ENCODE data around the gene GGN. TPM values are rescaled to one million over a fixed set of nuclear protein-coding genes. Genes with fewer than 3 reads are reported as not detected.
"Not testable (repeated sequence)": the region's sequence is repeated elsewhere in the genome, so short reads cannot be mapped to it uniquely, and the experiment has no call there.

Gene GGN
- total RNA-seq, 4 donors from 2014 or later = 0.82 TPM; not detected in 3

DNA sequence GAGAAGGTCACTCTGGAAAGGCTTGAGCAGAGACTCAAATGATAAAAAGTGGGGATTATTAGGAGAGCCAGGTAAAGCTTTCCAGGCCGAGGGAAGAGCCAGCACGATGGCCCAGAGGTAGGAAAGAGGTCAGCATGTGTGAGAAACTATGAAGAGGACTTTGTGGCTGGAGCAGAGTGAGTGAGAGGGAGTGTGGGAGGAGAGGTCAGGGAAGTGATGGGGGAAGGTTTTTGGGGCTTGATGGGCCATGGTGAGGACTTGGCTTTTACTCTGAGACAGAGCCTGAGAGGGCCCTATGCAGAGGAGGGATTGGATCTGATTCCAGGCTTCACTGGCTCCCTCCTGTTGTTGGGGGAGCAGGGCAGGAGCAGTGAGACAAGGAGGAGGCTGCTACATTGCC lies 46.9 kb downstream of the GGN start:
- Histone ChIP-seq H3K36me3 (no peaks in the 10 kb centered on the region), H3K4me3 (no peak overlapping the region), H3K27me3 (no peaks in the 10 kb centered on the region), H3K27ac (no peak overlapping the region), H3K4me1 (peaks cover 0 to 6% of the 10 kb centered on the region in 2 donors), H3K9me3 (no peaks in the 10 kb centered on the region)
- DNase-seq = no peak
- TF ChIP-seq POLR2A (IDR thresholded peaks at IDR 0.05) = no peak
- TF ChIP-seq, protein P1, sequence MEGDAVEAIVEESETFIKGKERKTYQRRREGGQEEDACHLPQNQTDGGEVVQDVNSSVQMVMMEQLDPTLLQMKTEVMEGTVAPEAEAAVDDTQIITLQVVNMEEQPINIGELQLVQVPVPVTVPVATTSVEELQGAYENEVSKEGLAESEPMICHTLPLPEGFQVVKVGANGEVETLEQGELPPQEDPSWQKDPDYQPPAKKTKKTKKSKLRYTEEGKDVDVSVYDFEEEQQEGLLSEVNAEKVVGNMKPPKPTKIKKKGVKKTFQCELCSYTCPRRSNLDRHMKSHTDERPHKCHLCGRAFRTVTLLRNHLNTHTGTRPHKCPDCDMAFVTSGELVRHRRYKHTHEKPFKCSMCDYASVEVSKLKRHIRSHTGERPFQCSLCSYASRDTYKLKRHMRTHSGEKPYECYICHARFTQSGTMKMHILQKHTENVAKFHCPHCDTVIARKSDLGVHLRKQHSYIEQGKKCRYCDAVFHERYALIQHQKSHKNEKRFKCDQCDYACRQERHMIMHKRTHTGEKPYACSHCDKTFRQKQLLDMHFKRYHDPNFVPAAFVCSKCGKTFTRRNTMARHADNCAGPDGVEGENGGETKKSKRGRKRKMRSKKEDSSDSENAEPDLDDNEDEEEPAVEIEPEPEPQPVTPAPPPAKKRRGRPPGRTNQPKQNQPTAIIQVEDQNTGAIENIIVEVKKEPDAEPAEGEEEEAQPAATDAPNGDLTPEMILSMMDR (IDR thresholded peaks at IDR 0.05) = no peak
- intact Hi-C loops (cut with DNase I; ENCODE audit: low total_unique reads) = no loop called here

DNA sequence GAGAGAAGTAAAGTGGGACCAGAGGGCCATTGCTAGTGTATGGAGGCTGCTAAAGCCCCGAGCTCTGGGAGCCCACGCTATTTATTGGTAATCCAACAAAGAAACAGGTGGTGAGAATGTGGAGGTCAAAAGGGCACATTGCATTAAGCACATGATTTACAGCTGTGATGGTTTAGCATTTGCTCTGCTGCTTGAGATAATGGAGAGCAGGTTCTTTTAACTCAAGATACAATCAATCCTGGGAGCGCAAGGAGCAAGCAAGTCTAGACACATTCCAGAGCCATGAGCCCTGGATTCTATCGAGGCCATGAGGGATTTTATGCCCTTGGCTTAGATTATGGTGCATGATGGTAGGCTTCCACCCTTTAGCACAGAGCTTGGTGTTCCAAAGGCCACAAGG lies 48.8 kb downstream of the GGN start:
- H3K36me3 ChIP-seq, H3K4me3 ChIP-seq, H3K4me1 ChIP-seq, DNase-seq, H3K27ac ChIP-seq, H3K27me3 ChIP-seq, H3K9me3 ChIP-seq: not testable (repeated sequence)
- intact Hi-C loops (cut with DNase I; ENCODE audit: low total_unique reads) = loop anchor here (5.0 kb wide), 1 partner anchor 33 kb away; the partner anchor contains the start of gene PSMD8

GRCh38 chr19:38337360-38337653 lies 50.5 kb downstream of the GGN start:
- Histone ChIP-seq H3K9me3 (no peaks in the 10 kb centered on the region), H3K27ac (peak overlapping the region in 1 of 2 donors; percentile 96), H3K27me3 (no peaks in the 10 kb centered on the region), H3K4me3 (peak overlapping the region; percentile 62 to 69), H3K36me3 (no peaks in the 10 kb centered on the region), H3K4me1 (peaks cover 0 to 6% of the 10 kb centered on the region in 2 donors)
- intact Hi-C loops (cut with DNase I; ENCODE audit: low total_unique reads) = loop anchor here (5.0 kb wide), 1 partner anchor 35 kb away; the partner anchor contains the start of gene PSMD8
- TF ChIP-seq, protein P1 (IDR thresholded peaks at IDR 0.05) = no peak
- no peak for TF ChIP-seq POLR2A (IDR thresholded peaks at IDR 0.05)
- no peak for DNase-seq

- H3K27ac ChIP-seq = peak overlapping the region; percentile 95 to 96
- no peaks in the 10 kb centered on the region for H3K27me3 ChIP-seq
- peaks cover 0 to 6% of the 10 kb centered on the region in 2 donors for H3K4me1 ChIP-seq
- H3K4me3 ChIP-seq = peak overlapping the region; percentile 62 to 69
- no peaks in the 10 kb centered on the region for H3K36me3 ChIP-seq
- DNase-seq = peak; percentile 95 to 96
- no peaks in the 10 kb centered on the region for H3K9me3 ChIP-seq
- intact Hi-C loops (cut with DNase I; ENCODE audit: low total_unique reads) = loop anchor here (5.0 kb wide), 1 partner anchor 36 kb away; the partner anchor contains the start of gene PSMD8
- TF ChIP-seq, protein P1 (IDR thresholded peaks at IDR 0.05) = no peak
- TF ChIP-seq POLR2A (IDR thresholded peaks at IDR 0.05) = no peak
Measured at GRCh38 chr19:38336638-38337359, 51.0 kb downstream of the GGN start.

DNA sequence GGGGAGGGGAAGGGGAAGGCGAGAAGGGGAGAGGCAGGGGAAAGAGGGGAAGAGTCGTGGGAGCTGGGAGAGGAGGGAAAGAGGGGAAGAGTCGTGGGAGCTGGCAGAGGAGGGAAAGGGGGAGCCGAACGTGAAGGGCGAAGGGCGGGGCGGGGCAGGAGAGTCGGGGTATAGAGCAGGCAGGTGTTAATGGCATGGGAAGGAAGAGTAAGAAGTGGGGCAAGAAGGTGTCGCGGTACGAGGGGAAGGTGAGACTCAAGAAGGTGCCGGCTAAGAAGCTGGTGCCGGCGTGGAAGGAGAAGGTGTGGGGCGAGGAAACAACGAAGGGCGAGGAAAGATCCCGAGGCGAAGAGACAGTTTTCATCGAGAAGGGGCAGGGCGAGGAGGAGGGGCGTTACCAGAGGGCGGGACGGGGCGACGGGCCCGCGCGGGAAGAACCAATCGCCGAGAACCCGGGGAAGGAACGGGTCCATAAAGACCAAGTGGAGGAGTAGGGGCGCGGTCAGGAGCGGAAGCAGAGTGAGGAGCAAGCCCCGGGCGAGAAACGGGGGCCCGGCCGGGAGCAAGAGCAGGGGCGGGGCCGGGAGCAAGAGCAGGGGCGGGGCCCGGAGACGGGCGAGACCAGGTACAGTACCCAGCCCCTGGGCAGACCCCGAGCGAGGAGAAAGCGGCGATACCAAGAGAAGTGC lies 51.7 kb downstream of the GGN start:
- peak overlapping the region; percentile 62 to 69 for H3K4me3 ChIP-seq
- H3K27me3 ChIP-seq = no peaks in the 10 kb centered on the region
- peaks cover 0 to 6% of the 10 kb centered on the region in 2 donors for H3K4me1 ChIP-seq
- TF ChIP-seq POLR2A (IDR thresholded peaks at IDR 0.05) = peak; percentile 32 to 50
- TF ChIP-seq, protein P1 (IDR thresholded peaks at IDR 0.05) = no peak
- H3K36me3 ChIP-seq = no peaks in the 10 kb centered on the region
- no peaks in the 10 kb centered on the region for H3K9me3 ChIP-seq
- intact Hi-C loops (cut with DNase I; ENCODE audit: low total_unique reads) = loop anchor here (5.0 kb wide), 1 partner anchor 36 kb away; the partner anchor contains the start of gene PSMD8
- peak; percentile 95 to 96 for DNase-seq
- peak overlapping the region; percentile 95 to 96 for H3K27ac ChIP-seq

Other genes with a start within 250 kb of the GGN start
- gene DPF1, start 163.8 kb downstream of the GGN start, total RNA-seq = 1 to 10 TPM in 1 of 4 donors, under 1 TPM in 1, not detected in 2; 0.85 to 4.2 TPM
- 100 to 1,000 TPM in 3 of 4 donors, 1 to 10 TPM in 1; 9.3 to 225 (median 172) TPM for gene PPP1R14A, start 131.7 kb downstream of the GGN start, total RNA-seq
- gene SPINT2, start 123.5 kb downstream of the GGN start, total RNA-seq = 10 to 100 TPM; 11.8 to 72.8 (median 29.4) TPM
- gene C19orf33, start 83.8 kb downstream of the GGN start, total RNA-seq = 10 to 100 TPM in 1 of 4 donors, 1 to 10 TPM in 2, not detected in 1; 2.9 to 15.3 (median 4.1) TPM
- gene YIF1B, start 72.1 kb downstream of the GGN start, total RNA-seq = 10 to 100 TPM in 3 of 4 donors, 1 to 10 TPM in 1; 6.4 to 31.7 (median 21.5) TPM
- 10 to 100 TPM in 1 of 4 donors, 1 to 10 TPM in 2, under 1 TPM in 1; 0.59 to 60.6 (median 4.3) TPM for gene KCNK6, start 68.2 kb downstream of the GGN start, total RNA-seq
- 10 to 100 TPM in 3 of 4 donors, not detected in 1; 10.6 to 95.3 (median 19.3) TPM for gene CATSPERG, start 52.2 kb downstream of the GGN start, total RNA-seq
- 100 to 1,000 TPM in 3 of 4 donors, 10 to 100 TPM in 1; 67.4 to 156 (median 128) TPM for gene PSMD8, start 13.5 kb downstream of the GGN start, total RNA-seq
- 1 to 10 TPM in 1 of 4 donors, under 1 TPM in 1, not detected in 2; 0.88 to 5.7 TPM for gene SPRED3, start 663 bp upstream of the GGN start, total RNA-seq
- 10 to 100 TPM in 2 of 4 donors, 1 to 10 TPM in 2; 2.1 to 21.1 (median 11.7) TPM for gene FAM98C, start 15.1 kb upstream of the GGN start, total RNA-seq
- 1 to 10 TPM in 2 of 4 donors, under 1 TPM in 1, not detected in 1; under 0.01 to 2.0 (median 1.5) TPM for gene RASGRP4, start 38.2 kb upstream of the GGN start, total RNA-seq
- gene RYR1, start 45.7 kb upstream of the GGN start, total RNA-seq = 1 to 10 TPM in 2 of 4 donors, under 1 TPM in 1, not detected in 1; under 0.01 to 6.2 (median 3.5) TPM
- gene MAP4K1, start 229.9 kb upstream of the GGN start, total RNA-seq = 1 to 10 TPM in 2 of 4 donors, under 1 TPM in 1, not detected in 1; 0.55 to 4.5 (median 3.6) TPM
- 100 to 1,000 TPM; 211 to 441 (median 246) TPM for gene EIF3K, start 231.2 kb upstream of the GGN start, total RNA-seq